PC-3 (cell line): ENCODE results near the gene PRSS16.

ENCODE experiments used
- CTCF ChIP-seq: fragments of 300-600 bp; sonication (generic); conservative IDR thresholded peaks from 2 replicates; pipeline ENCODE4 v1.5.1; 2017; ENCODE audit warnings: antibody characterized with exemption, low read depth, mild to moderate bottlenecking, low read length
- EZH2phosphoT487 ChIP-seq: fragments of 300-600 bp; sonication (generic); IDR thresholded peaks from 2 replicates; pipeline ENCODE4 v1.6.1; 2018; ENCODE audit warnings: mild to moderate bottlenecking, antibody characterized with exemption, low read length, borderline replicate concordance

- TF ChIP-seq EZH2phosphoT487 (no peak), CTCF (no peak)
Observed at GRCh38 chr6:27247133-27247836, at the start of gene PRSS16.
